Natural killer cell treated with Interleukin-12 subunit alpha and Interleukin-12 subunit beta and Interleukin-15 and Interleukin-18, amount 100 ng/mL, for 72 hours (primary cell): ENCODE measurements around the gene USP17L30. TPM values are rescaled to one million over a fixed set of nuclear protein-coding genes. Genes with fewer than 3 reads are reported as not detected.
"Not testable (repeated sequence)": the region's sequence is repeated elsewhere in the genome, so short reads cannot be mapped to it uniquely, and the experiment has no call there.

Experiments
- ATAC-seq, 2 donors: fragments of 150-1000 bp; cut with Tn5 transposase in 1 of 2; sonication (Bioruptor Pico), chemical (Tn5 transposase) in 1 of 2; 2 replicates each; pipeline ENCODE4 v1.10.0; 2021
- DNase-seq: peaks from one replicate; pipeline ENCODE4 v3.0.0; 2022; ENCODE audit warnings: low spot score
- H3K27ac Mint-ChIP-seq, 2 donors: 1 replicate in 1 of 2; 2 replicates in 1 of 2; pipeline ENCODE4 v1.8.0; 2022; ENCODE audit warnings: mixed read lengths in 2 of 2, mild to moderate bottlenecking in 1 of 2, moderate library complexity in 1 of 2
- H3K27me3 Mint-ChIP-seq, 2 donors: 1 replicate in 1 of 2; 2 replicates in 1 of 2; pipeline ENCODE4 v1.8.0; 2022; ENCODE audit warnings: mixed read lengths in 2 of 2
- H3K36me3 Mint-ChIP-seq: one replicate; pipeline ENCODE4 v1.8.0; 2022; ENCODE audit warnings: mixed read lengths
- H3K4me1 Mint-ChIP-seq, 2 donors: 1 replicate in 1 of 2; 2 replicates in 1 of 2; pipeline ENCODE4 v1.8.0; 2022; ENCODE audit warnings: low read depth in 2 of 2, mixed read lengths in 2 of 2, mild to moderate bottlenecking in 1 of 2
- H3K4me3 Mint-ChIP-seq: one replicate; pipeline ENCODE4 v1.8.0; 2022; ENCODE audit warnings: mixed read lengths
- H3K9me3 Mint-ChIP-seq: 2 replicates; pipeline ENCODE4 v1.8.0; 2022; ENCODE audit warnings: mixed read lengths
- total RNA-seq, 2 donors: library from RNA; stranded (reverse); gene quantifications; one replicate each; pipeline ENCODE4 v1.2.3, GENCODE V29; 2022

Gene USP17L30
- total RNA-seq, 2 donors from 2014 or later: not detected

DNA sequence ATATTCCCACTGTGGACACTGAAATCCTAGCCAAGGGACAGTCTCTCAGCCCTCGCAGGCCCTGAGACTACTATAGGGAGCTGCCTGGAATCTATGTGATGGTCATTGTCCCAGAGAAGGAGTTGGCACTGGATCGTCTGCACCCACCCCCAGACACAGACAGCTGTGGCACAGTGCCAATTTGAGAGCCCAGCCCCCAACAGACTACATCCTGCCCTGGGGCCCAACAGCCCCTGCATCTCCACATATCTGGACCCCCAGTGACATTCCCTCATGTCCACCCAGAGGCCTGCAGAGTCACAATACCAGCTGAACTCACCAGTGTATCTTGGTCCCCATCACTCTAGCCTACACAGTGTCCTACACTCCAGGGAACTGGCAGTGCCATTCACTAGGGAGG is 42.8 kb downstream of the USP17L30 start:
- not testable (repeated sequence) for H3K4me1 Mint-ChIP-seq, DNase-seq, H3K27me3 Mint-ChIP-seq, H3K9me3 Mint-ChIP-seq, H3K27ac Mint-ChIP-seq, ATAC-seq, H3K36me3 Mint-ChIP-seq, H3K4me3 Mint-ChIP-seq

- not testable (repeated sequence) for H3K4me3 Mint-ChIP-seq, H3K36me3 Mint-ChIP-seq, H3K9me3 Mint-ChIP-seq, H3K27ac Mint-ChIP-seq, H3K27me3 Mint-ChIP-seq, ATAC-seq, H3K4me1 Mint-ChIP-seq, DNase-seq
These were observed 43.6 kb downstream of the USP17L30 start for GRCh38 chr4:9406491-9406890.

- H3K27me3 Mint-ChIP-seq: no peaks in the 10 kb centered on the region
- no peak overlapping the region for H3K27ac Mint-ChIP-seq
- no peak overlapping the region for H3K4me3 Mint-ChIP-seq
- H3K36me3 Mint-ChIP-seq: peaks cover 5% of the 10 kb centered on the region
- peaks cover 8% of the 10 kb centered on the region for H3K9me3 Mint-ChIP-seq
- no peak for DNase-seq
- no peak for ATAC-seq
- H3K4me1 Mint-ChIP-seq: no peaks in the 10 kb centered on the region
These were observed 46.9 kb downstream of the USP17L30 start for GRCh38 chr4:9409793-9410192.

Other genes with a start within 250 kb of the USP17L30 start
- gene FAM90A26, start 192.7 kb upstream of the USP17L30 start, total RNA-seq: not detected
- gene USP17L10, start 152.5 kb upstream of the USP17L30 start, total RNA-seq: not detected
- gene USP17L11, start 147.7 kb upstream of the USP17L30 start, total RNA-seq: not detected
- gene USP17L12, start 143.0 kb upstream of the USP17L30 start, total RNA-seq: not detected
- gene USP17L13, start 138.2 kb upstream of the USP17L30 start, total RNA-seq: not detected
- not detected for gene USP17L15, start 128.7 kb upstream of the USP17L30 start, total RNA-seq
- gene USP17L17, start 119.2 kb upstream of the USP17L30 start, total RNA-seq: not detected
- gene USP17L18, start 114.5 kb upstream of the USP17L30 start, total RNA-seq: not detected
- not detected for gene USP17L19, start 109.8 kb upstream of the USP17L30 start, total RNA-seq
- gene USP17L20, start 105.0 kb upstream of the USP17L30 start, total RNA-seq: not detected
- gene USP17L21, start 100.3 kb upstream of the USP17L30 start, total RNA-seq: not detected
- not detected for gene USP17L22, start 95.5 kb upstream of the USP17L30 start, total RNA-seq
- gene USP17L24, start 38.0 kb upstream of the USP17L30 start, total RNA-seq: not detected
- not detected for gene USP17L25, start 33.2 kb upstream of the USP17L30 start, total RNA-seq
- gene USP17L26, start 28.5 kb upstream of the USP17L30 start, total RNA-seq: not detected
- not detected for gene USP17L5, start 23.7 kb upstream of the USP17L30 start, total RNA-seq
- gene USP17L27, start 19.0 kb upstream of the USP17L30 start, total RNA-seq: not detected
- gene USP17L28, start 14.2 kb upstream of the USP17L30 start, total RNA-seq: not detected
- not detected for gene USP17L29, start 9.5 kb upstream of the USP17L30 start, total RNA-seq
- gene DEFB131A, start 81.3 kb downstream of the USP17L30 start, total RNA-seq: not detected